ES-I3 (cell line): ENCODE data around the gene ZNF460.
"Not testable (repeated sequence)": the region's sequence is repeated elsewhere in the genome, so short reads cannot be mapped to it uniquely, and the experiment has no call there.

Experiments used
- H3K36me3 ChIP-seq: 2 replicates; pipeline ENCODE4 v1.6.1; 2013; ENCODE audit warnings: mild to moderate bottlenecking, low read length, control low read depth, moderate library complexity; ENCODE audit not compliant: insufficient read depth
- H3K4me1 ChIP-seq: 2 replicates; pipeline ENCODE4 v1.6.1; 2013; ENCODE audit warnings: mild to moderate bottlenecking, control low read depth, low read length; ENCODE audit not compliant: insufficient read depth
- H3K9ac ChIP-seq: 2 replicates; pipeline ENCODE4 v1.6.1; 2013; ENCODE audit warnings: low read depth, mild to moderate bottlenecking, low read length, moderate library complexity
- H3K9me3 ChIP-seq: 2 replicates; pipeline ENCODE4 v1.6.1; 2013; ENCODE audit warnings: mild to moderate bottlenecking, low read length, moderate library complexity; ENCODE audit not compliant: control insufficient read depth, insufficient read depth

ZNF460 gene

GRCh38 chr19:57280165-57280961 is at the start of gene ZNF460:
Gene ZNF460, plus strand, starts transcription at chr19:57280485. Its CDS starts 322 bp downstream, at chr19:57280807.
- Histone ChIP-seq H3K36me3 (peaks cover 4% of the 10 kb centered on the region; the same call in 1 of the 2 replicates), H3K9me3 (no peaks in the 10 kb centered on the region), H3K4me1 (peaks cover 10% of the 10 kb centered on the region; the same call in 1 of the 2 replicates), H3K9ac (peak within 1 kb of the TSS; percentile 99)

GRCh38 chr19:57231686-57232085 is 48.6 kb upstream of the ZNF460 start:
- H3K9me3 ChIP-seq = no peaks in the 10 kb centered on the region
- H3K36me3 ChIP-seq = no peaks in the 10 kb centered on the region; the same call in none of the 2 replicates
- peak overlapping the region; percentile 86; the same call in 1 of the 2 replicates for H3K9ac ChIP-seq
- no peaks in the 10 kb centered on the region for H3K4me1 ChIP-seq

GRCh38 chr19:57233207-57233606 is 47.1 kb upstream of the ZNF460 start:
- no peaks in the 10 kb centered on the region; the same call in none of the 2 replicates for H3K36me3 ChIP-seq
- no peaks in the 10 kb centered on the region for H3K4me1 ChIP-seq
- no peaks in the 10 kb centered on the region for H3K9me3 ChIP-seq
- H3K9ac ChIP-seq = no peak overlapping the region

- no peaks in the 10 kb centered on the region; the same call in none of the 2 replicates for H3K36me3 ChIP-seq
- H3K9me3 ChIP-seq = no peaks in the 10 kb centered on the region
- H3K9ac ChIP-seq = peak overlapping the region; percentile 97
- H3K4me1 ChIP-seq = no peaks in the 10 kb centered on the region
These were observed 40.3 kb upstream of the ZNF460 start for GRCh38 chr19:57239982-57240310.

- H3K9me3 ChIP-seq = no peaks in the 10 kb centered on the region
- H3K36me3 ChIP-seq = no peaks in the 10 kb centered on the region; the same call in 1 of the 2 replicates
- H3K9ac ChIP-seq = peak within 1 kb of the TSS; percentile 97
- H3K4me1 ChIP-seq = no peaks in the 10 kb centered on the region
These were observed 39.8 kb upstream of the ZNF460 start, which contains the start of gene ZNF805 for GRCh38 chr19:57240311-57241090. Gene ZNF805, plus strand, starts transcription at chr19:57240632. Its CDS starts 260 bp downstream, at chr19:57240892.

GRCh38 chr19:57241176-57241575 is 39.1 kb upstream of the ZNF460 start:
- H3K4me1 ChIP-seq = no peaks in the 10 kb centered on the region
- peak overlapping the region; percentile 97 for H3K9ac ChIP-seq
- H3K36me3 ChIP-seq = no peaks in the 10 kb centered on the region; the same call in 1 of the 2 replicates
- no peaks in the 10 kb centered on the region for H3K9me3 ChIP-seq

- H3K4me1 ChIP-seq = no peaks in the 10 kb centered on the region
- H3K9ac ChIP-seq = no peak overlapping the region
- H3K36me3 ChIP-seq = no peaks in the 10 kb centered on the region; the same call in 1 of the 2 replicates
- no peaks in the 10 kb centered on the region for H3K9me3 ChIP-seq
These were observed 37.5 kb upstream of the ZNF460 start for GRCh38 chr19:57242821-57243220.

GRCh38 chr19:57244513-57244912 is 35.8 kb upstream of the ZNF460 start:
- no peaks in the 10 kb centered on the region for H3K4me1 ChIP-seq
- peaks cover 4% of the 10 kb centered on the region; the same call in 1 of the 2 replicates for H3K36me3 ChIP-seq
- no peak overlapping the region for H3K9ac ChIP-seq
- H3K9me3 ChIP-seq = no peaks in the 10 kb centered on the region

- H3K4me1 ChIP-seq = no peaks in the 10 kb centered on the region
- H3K9me3 ChIP-seq = no peaks in the 10 kb centered on the region
- no peak overlapping the region for H3K9ac ChIP-seq
- peaks cover 4% of the 10 kb centered on the region; the same call in 1 of the 2 replicates for H3K36me3 ChIP-seq
These were observed 35.2 kb upstream of the ZNF460 start for GRCh38 chr19:57245066-57245465.

- no peaks in the 10 kb centered on the region for H3K9me3 ChIP-seq
- H3K4me1 ChIP-seq = no peaks in the 10 kb centered on the region
- peaks cover 4% of the 10 kb centered on the region; the same call in 1 of the 2 replicates for H3K36me3 ChIP-seq
- H3K9ac ChIP-seq = no peak overlapping the region
These were observed 34.3 kb upstream of the ZNF460 start for GRCh38 chr19:57245959-57246358.

- Histone ChIP-seq H3K9me3 (no peaks in the 10 kb centered on the region), H3K36me3 (peaks cover 18% of the 10 kb centered on the region), H3K4me1 (no peaks in the 10 kb centered on the region), H3K9ac (no peak overlapping the region)
These were observed 31.6 kb upstream of the ZNF460 start for GRCh38 chr19:57248646-57249045.

- Histone ChIP-seq H3K9ac (no peak overlapping the region), H3K9me3 (no peaks in the 10 kb centered on the region), H3K36me3 (peaks cover 23% of the 10 kb centered on the region), H3K4me1 (no peaks in the 10 kb centered on the region)
These were observed 31.0 kb upstream of the ZNF460 start for GRCh38 chr19:57249329-57249728.

- H3K9me3 ChIP-seq, H3K4me1 ChIP-seq, H3K9ac ChIP-seq: not testable (repeated sequence)
- H3K36me3 ChIP-seq = peaks cover 24% of the 10 kb centered on the region
These were observed 26.5 kb upstream of the ZNF460 start for GRCh38 chr19:57253767-57254166.

- H3K9me3 ChIP-seq = no peaks in the 10 kb centered on the region
- H3K4me1 ChIP-seq = peaks cover 9% of the 10 kb centered on the region
- H3K36me3 ChIP-seq = no peaks in the 10 kb centered on the region
- no peak overlapping the region for H3K9ac ChIP-seq
These were observed 18.2 kb upstream of the ZNF460 start for GRCh38 chr19:57262044-57262443.
